Measurements from ENCODE around the gene DNAJB12. TPM values are rescaled to one million over a fixed set of nuclear protein-coding genes. Genes with fewer than 3 reads are reported as not detected.

The DNAJB12 gene
- total and polyA plus RNA-seq, 2 donors from 2014 or later: 32.0 to 37.7 TPM

DNA sequence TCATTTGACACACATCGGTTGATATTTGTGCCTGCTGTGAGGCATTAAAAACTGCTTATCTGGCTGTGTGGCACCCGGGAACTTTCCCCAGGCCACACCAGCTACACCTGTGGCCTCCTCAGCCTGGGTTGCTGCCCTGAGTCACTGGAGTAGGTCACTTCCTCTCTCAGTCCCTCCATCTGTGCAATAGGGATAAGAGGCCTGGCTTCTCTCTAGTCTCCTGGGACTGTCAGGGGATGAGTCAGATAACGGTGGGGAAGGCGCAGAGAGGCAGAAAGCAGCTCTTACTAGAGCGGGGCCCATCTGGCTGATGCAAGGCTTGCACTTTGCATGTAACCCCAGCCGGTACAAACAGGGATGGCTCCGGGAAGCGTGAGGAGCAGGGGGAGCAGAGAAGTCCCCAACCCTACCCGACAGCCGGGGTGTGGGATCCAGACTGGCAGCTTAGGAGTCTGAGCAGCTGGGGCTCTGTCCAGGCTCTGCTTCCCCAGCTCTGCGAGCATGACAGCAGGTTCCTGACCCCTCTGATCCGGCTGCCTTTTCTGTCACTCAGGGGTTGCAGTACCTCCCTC, 34.0 kb downstream of the DNAJB12 start:
- Histone ChIP-seq H3K4me3 (ENCODE audit: low read length in 3 of 3) (no peak overlapping the region), H3K9ac (ENCODE audit: low read length in 3 of 3) (no peak overlapping the region), H3K4me1 (ENCODE audit: control insufficient read depth in 2 of 3, insufficient read depth in 2 of 3, low read depth in 1 of 3, low read length in 3 of 3) (peaks cover 3 to 37% (median 32%) of the 10 kb centered on the region in 3 donors), H3K36me3 (ENCODE audit: control insufficient read depth in 2 of 3, insufficient read depth in 3 of 3, low read length in 3 of 3) (no peaks in the 10 kb centered on the region), H3K9me3 (ENCODE audit: control insufficient read depth in 2 of 3, insufficient read depth in 1 of 3, low read length in 3 of 3) (no peaks in the 10 kb centered on the region), H3K27me3 (ENCODE audit: control insufficient read depth, insufficient read depth, low read length) (no peaks in the 10 kb centered on the region), H3K27ac (ENCODE audit: low read depth in 2 of 2, low read length in 2 of 2) (peak overlapping the region; percentile 92)
- no peak for TF ChIP-seq CTCF (IDR thresholded peaks at IDR 0.05; ENCODE audit: borderline replicate concordance, extremely low read depth, insufficient read depth)
- DNase-seq (peak in 4 of 5 donors; percentile 56 to 93 (median 74)), FAIRE-seq (no peak)
- intact Hi-C loops (cut with DNase I): no loop called here

DNA sequence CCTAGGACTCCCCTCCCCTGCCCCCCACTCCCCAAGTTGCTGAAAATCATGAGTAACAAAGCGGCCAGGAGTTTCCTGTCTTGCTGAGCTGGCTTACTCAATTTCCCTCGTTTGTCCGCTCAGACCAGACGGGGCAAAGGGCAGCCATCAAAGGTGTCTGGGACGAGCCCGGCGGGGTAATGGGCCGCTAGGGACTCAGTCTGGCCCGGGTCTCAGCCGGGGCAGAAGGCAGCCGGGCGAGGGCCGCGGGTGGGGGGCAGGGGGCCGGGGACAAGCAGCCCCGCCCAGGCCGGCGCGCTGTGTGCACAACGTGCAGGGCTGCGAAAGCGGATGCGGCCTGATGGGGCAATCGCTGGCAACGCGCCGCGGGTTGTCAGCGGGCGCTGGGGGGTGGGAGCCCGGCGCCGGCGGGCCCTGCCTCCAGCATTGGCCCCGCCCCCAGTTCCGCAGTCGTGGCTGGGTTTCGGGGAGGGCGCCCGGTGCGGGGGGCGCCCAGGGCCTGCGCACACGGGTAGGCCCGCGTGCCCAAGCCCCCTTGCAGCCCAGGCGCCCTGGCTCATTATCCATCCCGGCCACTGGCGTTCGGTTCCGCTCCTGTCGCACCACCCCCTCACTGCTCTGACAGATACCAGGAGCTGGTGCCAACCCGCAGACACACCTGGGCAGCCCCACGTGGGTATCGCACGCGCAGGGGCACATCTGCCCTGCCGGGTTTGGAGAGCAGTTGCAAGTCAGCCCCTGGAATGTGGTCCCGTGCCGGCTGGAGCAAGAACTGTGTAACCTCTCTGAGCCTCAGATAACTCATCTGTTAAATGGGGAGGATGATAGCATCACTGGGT, 35.1 kb downstream of the DNAJB12 start:
- FAIRE-seq (no peak), DNase-seq (peak; percentile 76 to 98 (median 89))
- Histone ChIP-seq H3K36me3 (ENCODE audit: control insufficient read depth in 2 of 3, insufficient read depth in 3 of 3, low read length in 3 of 3) (no peaks in the 10 kb centered on the region), H3K9me3 (ENCODE audit: control insufficient read depth in 2 of 3, insufficient read depth in 1 of 3, low read length in 3 of 3) (no peaks in the 10 kb centered on the region), H3K9ac (ENCODE audit: low read length in 3 of 3) (peak overlapping the region in 2 of 3 donors; percentile 27 to 56), H3K27ac (ENCODE audit: low read depth in 2 of 2, low read length in 2 of 2) (peak overlapping the region; percentile 92), H3K4me1 (ENCODE audit: control insufficient read depth in 2 of 3, insufficient read depth in 2 of 3, low read depth in 1 of 3, low read length in 3 of 3) (peaks cover 3 to 41% (median 40%) of the 10 kb centered on the region in 3 donors), H3K4me3 (ENCODE audit: low read length in 3 of 3) (peak overlapping the region in 2 of 3 donors; percentile 9 to 60), H3K27me3 (ENCODE audit: control insufficient read depth, insufficient read depth, low read length) (no peaks in the 10 kb centered on the region)
- intact Hi-C loops (cut with DNase I): no loop called here
- no peak for TF ChIP-seq CTCF (IDR thresholded peaks at IDR 0.05; ENCODE audit: borderline replicate concordance, extremely low read depth, insufficient read depth)

- TF ChIP-seq CTCF (IDR thresholded peaks at IDR 0.05; ENCODE audit: borderline replicate concordance, extremely low read depth, insufficient read depth): no peak
- FAIRE-seq: no peak
Observed at GRCh38 chr10:72318418-72319262, 36.1 kb downstream of the DNAJB12 start.

More at GRCh38 chr10:72318418-72319262, 36.1 kb downstream of the DNAJB12 start:
- Histone ChIP-seq H3K36me3 (ENCODE audit: control insufficient read depth in 2 of 3, insufficient read depth in 3 of 3, low read length in 3 of 3) (no peaks in the 10 kb centered on the region), H3K9me3 (ENCODE audit: control insufficient read depth in 2 of 3, insufficient read depth in 1 of 3, low read length in 3 of 3) (no peaks in the 10 kb centered on the region), H3K4me3 (ENCODE audit: low read length in 3 of 3) (peak overlapping the region in 1 of 3 donors; percentile 60), H3K27me3 (ENCODE audit: control insufficient read depth, insufficient read depth, low read length) (no peaks in the 10 kb centered on the region), H3K27ac (ENCODE audit: low read depth in 2 of 2, low read length in 2 of 2) (peak overlapping the region; percentile 88 to 92), H3K4me1 (ENCODE audit: control insufficient read depth in 2 of 3, insufficient read depth in 2 of 3, low read depth in 1 of 3, low read length in 3 of 3) (peaks cover 3 to 41% (median 39%) of the 10 kb centered on the region in 3 donors), H3K9ac (ENCODE audit: low read length in 3 of 3) (peak overlapping the region in 1 of 3 donors; percentile 48)
- peak in 1 of 5 donors; percentile 65 for DNase-seq
- intact Hi-C loops (cut with DNase I): no loop called here

Measured in kidney (tissue), 14 donors.